ENCODE results near the gene AFF3.

DNA sequence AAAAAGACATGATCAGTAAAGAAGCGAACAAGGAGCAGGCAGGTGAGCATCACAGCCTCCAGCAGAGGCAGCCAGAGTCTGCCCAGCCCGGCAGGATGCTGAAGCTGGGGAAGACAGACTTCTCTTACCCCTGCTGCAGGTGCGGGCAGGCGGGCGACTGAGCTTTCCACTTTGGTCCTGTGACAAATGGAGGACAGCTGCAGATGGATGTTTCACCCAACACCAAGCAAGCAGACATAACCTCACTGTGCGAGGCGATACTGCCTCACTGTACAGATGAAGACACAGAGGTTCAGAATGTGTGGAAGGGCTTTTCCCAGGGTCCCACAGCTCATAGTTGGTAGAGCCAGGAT is 251.0 kb downstream of the AFF3 start:
- TF ChIP-seq EZH2 (IDR thresholded peaks at IDR 0.05; ENCODE audit: low read length, missing control alignments) = no peak
- TF ChIP-seq, protein P1, sequence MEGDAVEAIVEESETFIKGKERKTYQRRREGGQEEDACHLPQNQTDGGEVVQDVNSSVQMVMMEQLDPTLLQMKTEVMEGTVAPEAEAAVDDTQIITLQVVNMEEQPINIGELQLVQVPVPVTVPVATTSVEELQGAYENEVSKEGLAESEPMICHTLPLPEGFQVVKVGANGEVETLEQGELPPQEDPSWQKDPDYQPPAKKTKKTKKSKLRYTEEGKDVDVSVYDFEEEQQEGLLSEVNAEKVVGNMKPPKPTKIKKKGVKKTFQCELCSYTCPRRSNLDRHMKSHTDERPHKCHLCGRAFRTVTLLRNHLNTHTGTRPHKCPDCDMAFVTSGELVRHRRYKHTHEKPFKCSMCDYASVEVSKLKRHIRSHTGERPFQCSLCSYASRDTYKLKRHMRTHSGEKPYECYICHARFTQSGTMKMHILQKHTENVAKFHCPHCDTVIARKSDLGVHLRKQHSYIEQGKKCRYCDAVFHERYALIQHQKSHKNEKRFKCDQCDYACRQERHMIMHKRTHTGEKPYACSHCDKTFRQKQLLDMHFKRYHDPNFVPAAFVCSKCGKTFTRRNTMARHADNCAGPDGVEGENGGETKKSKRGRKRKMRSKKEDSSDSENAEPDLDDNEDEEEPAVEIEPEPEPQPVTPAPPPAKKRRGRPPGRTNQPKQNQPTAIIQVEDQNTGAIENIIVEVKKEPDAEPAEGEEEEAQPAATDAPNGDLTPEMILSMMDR (conservative IDR thresholded peaks at IDR 0.05 in 1 of 2, IDR thresholded peaks at IDR 0.05 in 1 of 2; ENCODE audit: low read depth in 1 of 2, low read length in 2 of 2) = no peak

Data from fibroblast of lung (primary cell).